H9 (cell line): ENCODE measurements around the gene MFGE8. TPM values are rescaled to one million over a fixed set of nuclear protein-coding genes. Genes with fewer than 3 reads are reported as not detected.

Experiments used
- DNase-seq: peaks from one replicate; pipeline ENCODE4 v3.0.0-alpha.2; 2017
- H2AFZ ChIP-seq: one replicate; pipeline ENCODE4 v1.6.1; 2013; ENCODE audit warnings: mild to moderate bottlenecking, low read length, control low read depth, moderate library complexity
- H2AK5ac ChIP-seq: 2 replicates; pipeline ENCODE4 v1.6.1; 2013; ENCODE audit warnings: low read length, control low read depth, mixed read lengths; ENCODE audit not compliant: insufficient read length
- H2BK120ac ChIP-seq: one replicate; pipeline ENCODE4 v1.6.1; 2013; ENCODE audit warnings: low read depth, mild to moderate bottlenecking, low read length, control low read depth, inconsistent platforms; ENCODE audit not compliant: poor library complexity, severe bottlenecking
- H2BK12ac ChIP-seq: 2 replicates; pipeline ENCODE4 v1.6.1; 2013; ENCODE audit warnings: low read length, control low read depth, mixed read lengths, low read depth; ENCODE audit not compliant: insufficient read length
- H2BK15ac ChIP-seq: 2 replicates; pipeline ENCODE4 v1.6.1; 2013; ENCODE audit warnings: low read depth, low read length, control low read depth
- H2BK20ac ChIP-seq: one replicate; pipeline ENCODE4 v1.6.1; 2013; ENCODE audit warnings: low read depth, mild to moderate bottlenecking, low read length, control low read depth, inconsistent platforms; ENCODE audit not compliant: poor library complexity, severe bottlenecking
- H2BK5ac ChIP-seq: 2 replicates; pipeline ENCODE4 v1.6.1; 2013; ENCODE audit warnings: low read length, control low read depth, mixed read lengths; ENCODE audit not compliant: insufficient read length
- H3K14ac ChIP-seq: 2 replicates; pipeline ENCODE4 v1.6.1; 2013; ENCODE audit warnings: low read length, control low read depth; ENCODE audit not compliant: insufficient read depth
- H3K18ac ChIP-seq: 2 replicates; pipeline ENCODE4 v1.6.1; 2013; ENCODE audit warnings: low read depth, mild to moderate bottlenecking, mixed read lengths, low read length, control low read depth; ENCODE audit not compliant: insufficient read length
- H3K23ac ChIP-seq: 2 replicates; pipeline ENCODE4 v1.6.1; 2013; ENCODE audit warnings: low read length, control low read depth, mixed read lengths, low read depth; ENCODE audit not compliant: insufficient read length
- H3K23me2 ChIP-seq: 2 replicates; pipeline ENCODE4 v1.6.1; 2013; ENCODE audit warnings: low read depth, mild to moderate bottlenecking, mixed read lengths, low read length, control low read depth; ENCODE audit not compliant: insufficient read length, poor library complexity, severe bottlenecking
- H3K27ac ChIP-seq: 2 replicates; pipeline ENCODE4 v1.5.1; 2013; ENCODE audit warnings: low read length, control low read depth, mixed read lengths, low read depth; ENCODE audit not compliant: insufficient read length
- H3K27me3 ChIP-seq: 2 replicates; pipeline ENCODE4 v1.6.1; 2013; ENCODE audit warnings: low read length, control low read depth, inconsistent platforms; ENCODE audit not compliant: insufficient read depth
- H3K4ac ChIP-seq: 2 replicates; pipeline ENCODE4 v1.6.1; 2013; ENCODE audit warnings: low read depth, mild to moderate bottlenecking, control low read depth, inconsistent platforms, low read length, moderate library complexity
- H3K4me1 ChIP-seq: 2 replicates; pipeline ENCODE4 v1.6.1; 2013; ENCODE audit warnings: low read length, control low read depth, inconsistent platforms; ENCODE audit not compliant: insufficient read depth
- H3K4me2 ChIP-seq: 2 replicates; pipeline ENCODE4 v1.6.1; 2013; ENCODE audit warnings: low read length, control low read depth, mixed read lengths; ENCODE audit not compliant: insufficient read length, insufficient read depth
- H3K56ac ChIP-seq: 2 replicates; pipeline ENCODE4 v1.6.1; 2013; ENCODE audit warnings: low read depth, mild to moderate bottlenecking, mixed read lengths, low read length, control low read depth; ENCODE audit not compliant: insufficient read length
- H3K79me1 ChIP-seq: 2 replicates; pipeline ENCODE4 v1.6.1; 2013; ENCODE audit warnings: low read depth, mild to moderate bottlenecking, moderate library complexity, low read length, control low read depth, inconsistent platforms; ENCODE audit not compliant: insufficient read depth, poor library complexity, severe bottlenecking
- H3K79me2 ChIP-seq: 2 replicates; pipeline ENCODE4 v1.6.1; 2013; ENCODE audit warnings: low read length, control low read depth, inconsistent platforms; ENCODE audit not compliant: insufficient read depth
- H3K9ac ChIP-seq: 2 replicates; pipeline ENCODE4 v1.6.1; 2013; ENCODE audit warnings: low read length, control low read depth, mixed read lengths; ENCODE audit not compliant: insufficient read length; ENCODE audit errors: extremely low read depth
- H3K9me3 ChIP-seq: one replicate; pipeline ENCODE4 v1.6.1; 2013; ENCODE audit warnings: low read depth, low read length, inconsistent platforms; ENCODE audit not compliant: control insufficient read depth
- H3T11ph ChIP-seq: one replicate; pipeline ENCODE4 v1.6.1; 2013; ENCODE audit warnings: mild to moderate bottlenecking, low read length, control low read depth, inconsistent platforms
- H4K20me1 ChIP-seq: one replicate; pipeline ENCODE4 v1.6.1; 2013; ENCODE audit not compliant: control insufficient read depth, insufficient read length, insufficient read depth
- H4K5ac ChIP-seq: 2 replicates; pipeline ENCODE4 v1.6.1; 2013; ENCODE audit warnings: low read depth, mild to moderate bottlenecking, mixed read lengths, low read length, control low read depth; ENCODE audit not compliant: insufficient read length
- H4K8ac ChIP-seq: replicated peaks from 2 replicates; pipeline ENCODE4 v1.6.1; 2013; ENCODE audit warnings: low read length, control low read depth, mixed read lengths, low read depth; ENCODE audit not compliant: insufficient read length
- H4K91ac ChIP-seq: 2 replicates; pipeline ENCODE4 v1.6.1; 2013; ENCODE audit warnings: low read depth, mild to moderate bottlenecking, moderate library complexity, mixed read lengths, low read length, control low read depth; ENCODE audit not compliant: insufficient read length
- H3K27ac Mint-ChIP-seq, 3 experiments: 2 replicates in 2 of 3; 3 replicates in 1 of 3; pipeline ENCODE4 v1.8.0; 2020 to 2021; ENCODE audit warnings: mixed read lengths in 3 of 3, mild to moderate bottlenecking in 1 of 3, moderate library complexity in 1 of 3
- H3K27me3 Mint-ChIP-seq: 2 replicates; pipeline ENCODE4 v1.8.0; 2021; ENCODE audit warnings: low read depth, mild to moderate bottlenecking, moderate library complexity, mixed read lengths
- H3K36me3 Mint-ChIP-seq, 3 experiments: 2 replicates in 2 of 3; 3 replicates in 1 of 3; pipeline ENCODE4 v1.8.0; 2020 to 2021; ENCODE audit warnings: low read depth in 3 of 3, mixed read lengths in 3 of 3; ENCODE audit not compliant: insufficient read depth in 1 of 3
- H3K4me1 Mint-ChIP-seq, 2 experiments: 2 replicates each; pipeline ENCODE4 v1.8.0; 2020; ENCODE audit warnings: mixed read lengths in 2 of 2
- H3K4me3 Mint-ChIP-seq, 2 experiments: 2 replicates in 1 of 2; 3 replicates in 1 of 2; pipeline ENCODE4 v1.8.0; 2020 to 2021; ENCODE audit warnings: mild to moderate bottlenecking in 2 of 2, mixed read lengths in 2 of 2, moderate library complexity in 1 of 2
- H3K9me3 Mint-ChIP-seq, 2 experiments: 2 replicates in 1 of 2; 3 replicates in 1 of 2; pipeline ENCODE4 v1.8.0; 2020; ENCODE audit warnings: mild to moderate bottlenecking in 2 of 2, mixed read lengths in 2 of 2, moderate library complexity in 1 of 2
- WGBS: extraction: QIAGEN DNeasy Blood & Tissue Kit; methylation state at CpG from one replicate; pipeline ENCODE4 v1.1.7; 2013; ENCODE audit warnings: missing lambda C conversion rate, low lambda C conversion rate, mixed read lengths; ENCODE audit not compliant: insufficient read length; ENCODE audit errors: extremely low coverage; 5-methylcytosine and 5-hydroxymethylcytosine counted together
- total RNA-seq: library from RNA; stranded (reverse); gene quantifications from 2 replicates; pipeline ENCODE4 v1.2.1, GENCODE V29; 2021
- TF ChIP-seq, protein P1 (sequence below): fragments of 200-600 bp; sonication (generic); conservative IDR thresholded peaks from 3 replicates; pipeline ENCODE4 v1.8.0; 2021; ENCODE audit warnings: antibody characterized with exemption, mild to moderate bottlenecking

The MFGE8 gene
- total RNA-seq, 1 experiment from 2014 or later: 653 TPM

DNA sequence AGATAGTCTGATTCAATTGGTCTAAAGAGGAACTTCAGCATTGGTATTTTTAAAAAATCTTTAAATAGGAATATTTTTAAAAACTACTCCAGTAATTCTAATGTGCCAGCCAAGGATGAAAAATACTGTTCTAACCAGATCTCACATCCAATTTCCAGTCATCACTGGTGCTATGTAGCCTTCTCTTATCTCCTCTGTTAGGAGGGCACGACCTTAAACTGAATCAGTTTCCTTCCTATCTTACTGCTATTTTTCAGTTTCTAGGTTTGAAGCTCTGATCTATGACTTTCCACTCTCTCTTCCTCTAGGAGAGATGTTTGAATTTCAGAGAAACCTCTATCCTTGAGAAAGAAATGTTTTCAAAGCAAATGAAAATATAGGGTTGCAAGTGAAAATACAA lies 49.8 kb downstream of the MFGE8 start:
- no peak overlapping the region for H3K18ac ChIP-seq
- no peak overlapping the region for H2AK5ac ChIP-seq
- no peak overlapping the region for H2BK12ac ChIP-seq
- no peaks in the 10 kb centered on the region for H3K27me3 ChIP-seq
- Mint-ChIP-seq H3K36me3 (peaks cover 0 to 3% (median 0%) of the 10 kb centered on the region in 3 experiments; a peak in 2 of 7 replicates), H3K4me3 (no peak overlapping the region), H3K27me3 (peaks cover 28% of the 10 kb centered on the region), H3K9me3 (no peaks in the 10 kb centered on the region; a peak in 1 of 5 replicates), H3K27ac (no peak overlapping the region), H3K4me1 (peaks cover 4 to 8% of the 10 kb centered on the region in 2 experiments; a peak in 1 of 4 replicates)
- no peak overlapping the region for H3K9ac ChIP-seq
- no peaks in the 10 kb centered on the region for H3K23me2 ChIP-seq
- H2BK120ac ChIP-seq: no peak overlapping the region
- no peaks in the 10 kb centered on the region for H3K9me3 ChIP-seq
- H3K23ac ChIP-seq: no peak overlapping the region
- H2AFZ ChIP-seq: no peak overlapping the region
- DNase-seq: no peak
- H3K56ac ChIP-seq: no peak overlapping the region
- H4K20me1 ChIP-seq: no peaks in the 10 kb centered on the region
- H3K79me2 ChIP-seq: no peaks in the 10 kb centered on the region
- TF ChIP-seq, protein P1, sequence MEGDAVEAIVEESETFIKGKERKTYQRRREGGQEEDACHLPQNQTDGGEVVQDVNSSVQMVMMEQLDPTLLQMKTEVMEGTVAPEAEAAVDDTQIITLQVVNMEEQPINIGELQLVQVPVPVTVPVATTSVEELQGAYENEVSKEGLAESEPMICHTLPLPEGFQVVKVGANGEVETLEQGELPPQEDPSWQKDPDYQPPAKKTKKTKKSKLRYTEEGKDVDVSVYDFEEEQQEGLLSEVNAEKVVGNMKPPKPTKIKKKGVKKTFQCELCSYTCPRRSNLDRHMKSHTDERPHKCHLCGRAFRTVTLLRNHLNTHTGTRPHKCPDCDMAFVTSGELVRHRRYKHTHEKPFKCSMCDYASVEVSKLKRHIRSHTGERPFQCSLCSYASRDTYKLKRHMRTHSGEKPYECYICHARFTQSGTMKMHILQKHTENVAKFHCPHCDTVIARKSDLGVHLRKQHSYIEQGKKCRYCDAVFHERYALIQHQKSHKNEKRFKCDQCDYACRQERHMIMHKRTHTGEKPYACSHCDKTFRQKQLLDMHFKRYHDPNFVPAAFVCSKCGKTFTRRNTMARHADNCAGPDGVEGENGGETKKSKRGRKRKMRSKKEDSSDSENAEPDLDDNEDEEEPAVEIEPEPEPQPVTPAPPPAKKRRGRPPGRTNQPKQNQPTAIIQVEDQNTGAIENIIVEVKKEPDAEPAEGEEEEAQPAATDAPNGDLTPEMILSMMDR: no peak
- H3K4me1 ChIP-seq: no peaks in the 10 kb centered on the region
- no peak overlapping the region for H4K5ac ChIP-seq
- no peak overlapping the region for H3T11ph ChIP-seq
- H3K4ac ChIP-seq: no peak overlapping the region
- no peak overlapping the region for H3K14ac ChIP-seq
- H3K27ac ChIP-seq: no peak overlapping the region
- no peak overlapping the region for H4K8ac ChIP-seq
- no peak overlapping the region for H3K4me2 ChIP-seq
- H2BK20ac ChIP-seq: no peak overlapping the region
- no peak overlapping the region for H2BK15ac ChIP-seq
- H3K79me1 ChIP-seq: no peaks in the 10 kb centered on the region
- no peak overlapping the region for H4K91ac ChIP-seq
- WGBS: no CpG with 5 or more reads among the region's 1 CpG
- no peak overlapping the region for H2BK5ac ChIP-seq
